ENCODE measurements around the gene TIGD3. TPM values are rescaled to one million over a fixed set of nuclear protein-coding genes. Genes with fewer than 3 reads are reported as not detected.

The TIGD3 gene
- total RNA-seq, 1 donor from 2014 or later, result 1.2 TPM

GRCh38 chr11:65382804-65383368 is 28.3 kb downstream of the TIGD3 start:
- Mint-ChIP-seq H3K4me3 (peak overlapping the region; percentile 79), H3K27ac (peak overlapping the region; percentile 98), H3K9me3 (no peaks in the 10 kb centered on the region), H3K27me3 (no peaks in the 10 kb centered on the region), H3K4me1 (ENCODE audit: unreplicated experiment) (peaks cover 26% of the 10 kb centered on the region), H3K36me3 (no peaks in the 10 kb centered on the region)
- no peak for TF ChIP-seq CTCF (conservative IDR thresholded peaks at IDR 0.05)
- no peak for DNase-seq (ENCODE audit: extremely low spot score, unreplicated experiment)

- Mint-ChIP-seq H3K9me3 (no peaks in the 10 kb centered on the region), H3K4me3 (peak overlapping the region; percentile 53), H3K27me3 (no peaks in the 10 kb centered on the region), H3K36me3 (peaks cover 2% of the 10 kb centered on the region), H3K4me1 (ENCODE audit: unreplicated experiment) (peaks cover 33% of the 10 kb centered on the region), H3K27ac (peak overlapping the region; percentile 98)
- TF ChIP-seq CTCF (conservative IDR thresholded peaks at IDR 0.05), result no peak
- DNase-seq (ENCODE audit: extremely low spot score, unreplicated experiment), result no peak
Observed at GRCh38 chr11:65383778-65384177, 29.2 kb downstream of the TIGD3 start.

GRCh38 chr11:65384301-65384889 is 29.8 kb downstream of the TIGD3 start:
- Mint-ChIP-seq H3K27me3 (no peaks in the 10 kb centered on the region), H3K9me3 (no peaks in the 10 kb centered on the region), H3K36me3 (peaks cover 5% of the 10 kb centered on the region), H3K4me3 (peak overlapping the region; percentile 61), H3K27ac (peak overlapping the region; percentile 98), H3K4me1 (ENCODE audit: unreplicated experiment) (peaks cover 37% of the 10 kb centered on the region)
- TF ChIP-seq CTCF (conservative IDR thresholded peaks at IDR 0.05), result no peak
- DNase-seq (ENCODE audit: extremely low spot score, unreplicated experiment), result no peak

GRCh38 chr11:65386307-65387140 is 32.0 kb downstream of the TIGD3 start, which contains the start of gene FRMD8:
Gene FRMD8 (plus strand): TSS chr11:65386637. CDS start chr11:65387037, 400 bp downstream.
- Mint-ChIP-seq H3K4me3 (peak within 1 kb of the TSS; percentile 92), H3K27me3 (no peaks in the 10 kb centered on the region), H3K36me3 (peaks cover 5% of the 10 kb centered on the region), H3K27ac (peak within 1 kb of the TSS; percentile 98), H3K9me3 (no peaks in the 10 kb centered on the region), H3K4me1 (ENCODE audit: unreplicated experiment) (peaks cover 49% of the 10 kb centered on the region)
- no peak for TF ChIP-seq CTCF (conservative IDR thresholded peaks at IDR 0.05)
- peak; percentile 89 for DNase-seq (ENCODE audit: extremely low spot score, unreplicated experiment)

DNA sequence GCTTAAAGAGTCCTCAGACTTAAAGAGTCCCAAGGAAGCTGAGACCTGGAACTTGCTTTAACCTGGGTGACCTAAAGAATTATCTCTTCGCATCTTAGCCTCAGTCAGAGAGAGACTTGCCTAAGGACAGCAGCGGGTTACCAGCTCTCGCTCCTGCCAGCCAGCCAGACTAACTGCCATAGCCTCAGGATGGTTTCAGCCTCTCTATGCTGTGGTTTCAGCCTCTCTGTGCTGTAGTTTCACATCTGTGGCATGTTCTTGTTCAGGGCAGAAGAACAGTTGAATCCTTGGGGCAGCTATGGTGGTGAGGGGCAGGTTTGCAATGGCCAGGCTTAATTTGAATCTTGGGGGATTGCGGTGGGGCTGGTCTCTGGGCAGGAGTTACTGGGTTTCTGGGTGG is 34.2 kb downstream of the TIGD3 start:
- Mint-ChIP-seq H3K27ac (peak overlapping the region; percentile 81), H3K27me3 (no peaks in the 10 kb centered on the region), H3K4me3 (peak overlapping the region; percentile 84), H3K36me3 (peaks cover 5% of the 10 kb centered on the region), H3K9me3 (no peaks in the 10 kb centered on the region), H3K4me1 (ENCODE audit: unreplicated experiment) (peaks cover 36% of the 10 kb centered on the region)
- TF ChIP-seq CTCF (conservative IDR thresholded peaks at IDR 0.05), result no peak
- no peak for DNase-seq (ENCODE audit: extremely low spot score, unreplicated experiment)

All from type B pancreatic cell (in vitro differentiated cells).